Measurements from ENCODE around the gene PHF2.
"Not testable (repeated sequence)": the region's sequence is repeated elsewhere in the genome, so short reads cannot be mapped to it uniquely, and the experiment has no call there.

PHF2 gene

DNA sequence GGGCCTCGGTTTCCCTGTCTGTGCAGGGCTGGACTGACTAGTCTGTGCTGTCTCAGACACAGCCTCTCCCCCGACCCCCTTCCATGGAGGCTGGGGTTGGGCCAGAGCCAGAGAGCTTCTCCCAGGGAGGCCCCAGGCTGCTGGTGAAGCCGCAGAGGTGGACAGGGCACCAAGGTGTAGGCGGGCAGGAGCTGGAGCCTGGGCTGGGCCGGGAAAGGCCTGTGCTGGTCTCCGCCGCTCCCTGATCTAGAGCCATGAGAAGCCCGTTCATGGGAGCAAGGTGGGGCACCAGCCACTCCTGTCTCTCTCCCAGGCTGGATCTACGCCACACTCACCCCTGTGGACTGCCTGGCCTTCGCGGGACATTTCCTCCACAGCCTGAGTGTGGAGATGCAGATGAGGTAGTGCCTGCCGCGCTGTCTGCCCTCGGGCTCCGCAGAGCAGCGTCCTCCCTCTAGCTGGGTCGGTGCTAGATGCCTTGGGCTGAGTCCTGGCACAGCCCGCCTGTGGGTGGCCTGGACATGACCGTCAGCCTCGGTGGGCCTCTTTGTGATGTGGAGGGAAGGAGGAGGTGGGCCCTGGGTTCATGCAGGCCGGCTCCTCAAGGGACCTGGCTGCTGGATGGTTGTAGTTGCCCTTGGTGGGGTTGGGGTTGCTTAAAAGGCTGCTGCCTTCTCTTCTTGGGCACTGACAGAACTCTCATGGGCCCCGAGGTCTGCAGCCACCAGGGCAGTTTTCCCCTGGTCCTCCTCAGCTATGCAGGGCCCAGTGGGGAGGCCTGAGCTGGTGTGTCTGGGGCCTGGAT is 79.4 kb downstream of the PHF2 start:
- DNase-seq: no peak

GRCh38 chr9:93656426-93657239 is 80.2 kb downstream of the PHF2 start:
- DNase-seq: no peak

DNA sequence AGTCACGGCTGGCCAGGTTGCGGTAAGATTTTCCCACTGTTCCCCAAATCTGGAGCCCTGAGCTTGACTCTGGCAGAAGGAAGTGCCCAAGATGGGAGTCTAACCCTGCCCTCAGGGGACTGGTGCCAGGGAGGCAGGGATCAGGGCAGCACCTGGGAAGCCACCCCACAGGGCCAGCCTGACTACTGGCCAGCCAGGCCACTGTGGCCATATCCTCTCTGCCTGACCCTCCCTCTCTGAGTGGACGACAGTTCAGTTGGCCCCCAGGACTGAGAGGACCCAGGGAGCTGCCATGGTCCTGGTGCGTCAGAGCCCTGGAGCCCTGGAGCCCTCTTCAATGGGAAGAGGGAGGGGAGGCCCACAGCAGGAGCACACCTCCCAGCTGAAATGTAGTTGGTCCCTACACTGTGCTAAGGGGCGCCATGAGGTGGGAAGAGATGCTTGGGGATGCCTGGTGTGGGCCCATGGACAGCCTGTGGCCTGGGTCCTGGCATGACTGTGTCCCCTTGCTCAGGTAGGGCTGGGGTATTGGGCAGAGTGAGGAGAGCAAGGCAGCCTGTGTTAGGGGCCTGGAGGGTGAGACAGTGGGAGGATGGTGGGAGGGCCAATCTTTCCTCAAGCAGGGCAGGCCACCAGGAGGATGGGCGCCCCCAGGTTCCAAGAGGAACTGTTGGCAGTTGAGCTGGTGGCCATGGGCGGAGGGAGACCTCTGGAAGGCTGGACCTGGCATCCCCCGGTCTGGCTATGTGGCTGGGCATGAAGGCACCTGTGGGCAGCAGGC is 81.1 kb downstream of the PHF2 start:
- DNase-seq: no peak

- DNase-seq: no peak
Observed at GRCh38 chr9:93658184-93658925, 82.0 kb downstream of the PHF2 start.

- no peak for DNase-seq
Observed at GRCh38 chr9:93659044-93659836, 82.9 kb downstream of the PHF2 start.

- no peak for DNase-seq
Observed at GRCh38 chr9:93659837-93660177, 83.4 kb downstream of the PHF2 start.

GRCh38 chr9:93660352-93661046 is 84.1 kb downstream of the PHF2 start:
- no peak for DNase-seq

DNA sequence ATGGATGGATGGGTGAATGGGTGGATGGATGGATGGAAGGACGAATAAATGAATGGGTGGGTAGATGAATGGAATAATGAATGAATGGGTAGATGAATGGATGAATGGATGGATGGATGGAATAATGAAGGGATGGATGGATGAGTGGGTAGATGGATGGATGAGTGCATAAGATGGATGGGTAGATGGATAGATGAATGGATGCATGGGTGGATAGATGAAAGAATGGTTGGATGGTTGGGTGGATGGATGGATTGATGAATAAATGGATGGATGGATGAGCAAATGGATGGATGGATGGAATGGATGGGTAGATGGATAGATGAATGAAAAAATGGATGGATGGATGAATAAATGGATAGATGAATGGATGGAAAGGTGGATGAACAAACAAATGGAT is 85.2 kb downstream of the PHF2 start:
- DNase-seq: no peak

GRCh38 chr9:93662016-93662638 is 85.7 kb downstream of the PHF2 start:
- DNase-seq: no peak

GRCh38 chr9:93662952-93663572 is 86.7 kb downstream of the PHF2 start:
- no peak for DNase-seq

DNA sequence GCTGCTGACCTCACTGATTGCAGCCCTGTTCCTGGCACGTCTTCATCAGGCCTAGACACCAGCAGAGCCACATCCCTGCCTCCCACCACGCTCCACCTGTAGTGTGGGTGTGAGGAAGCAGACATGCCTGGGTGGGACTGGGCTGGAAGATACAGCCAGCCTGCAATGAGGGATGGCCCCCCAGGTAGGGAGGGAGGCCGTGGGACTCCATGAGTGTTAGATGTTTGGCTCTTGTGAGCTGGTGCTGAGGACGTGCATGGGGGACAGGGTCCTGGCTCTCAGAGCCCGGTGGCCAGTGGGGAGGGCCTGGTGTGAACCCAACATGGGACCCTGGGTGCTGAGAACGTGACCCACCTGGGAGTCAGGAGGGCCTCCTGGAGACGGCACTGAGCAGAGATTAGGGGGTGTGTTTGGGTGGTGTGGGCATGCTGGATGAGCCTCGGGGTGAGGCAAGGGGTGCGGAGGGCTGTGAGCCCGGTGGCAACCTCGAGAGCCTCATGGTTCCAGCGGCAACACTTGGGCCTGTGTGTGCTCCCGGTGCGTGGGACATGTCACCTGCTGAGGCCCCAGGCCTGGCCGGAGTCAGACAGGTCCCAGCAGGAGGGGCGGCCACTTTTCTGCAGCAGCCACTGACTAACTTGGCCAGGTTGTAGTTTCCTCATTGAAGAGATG is 87.6 kb downstream of the PHF2 start:
- DNase-seq: no peak

DNA sequence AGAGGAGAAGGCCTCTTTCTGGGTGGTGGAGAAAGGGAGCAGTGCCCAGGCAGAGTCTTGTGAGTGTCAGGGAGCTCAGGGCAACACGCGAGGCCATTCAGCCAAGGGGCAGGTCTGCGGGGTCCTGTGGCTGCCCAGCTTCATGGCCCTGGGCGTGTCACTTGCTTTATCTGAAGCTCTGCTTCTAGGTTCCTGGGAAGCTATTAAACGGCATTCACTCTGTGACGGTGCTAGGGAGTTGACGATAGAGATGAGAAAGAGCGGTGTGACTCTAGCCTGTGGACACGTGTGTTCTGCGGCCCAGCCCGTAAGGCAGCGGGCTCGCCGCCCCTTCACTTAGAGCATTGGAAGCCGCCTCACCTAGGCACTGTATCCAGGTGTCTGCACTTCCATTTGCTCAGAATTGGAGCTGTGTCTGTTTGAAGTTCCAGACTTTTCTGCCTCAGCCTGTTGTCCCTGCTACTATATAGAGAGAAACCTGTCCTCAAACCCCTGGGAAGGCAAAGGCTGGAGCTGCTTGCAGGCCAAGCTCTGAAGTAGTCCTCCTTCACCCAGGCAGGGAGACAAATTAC is 88.3 kb downstream of the PHF2 start:
- no peak for DNase-seq

DNA sequence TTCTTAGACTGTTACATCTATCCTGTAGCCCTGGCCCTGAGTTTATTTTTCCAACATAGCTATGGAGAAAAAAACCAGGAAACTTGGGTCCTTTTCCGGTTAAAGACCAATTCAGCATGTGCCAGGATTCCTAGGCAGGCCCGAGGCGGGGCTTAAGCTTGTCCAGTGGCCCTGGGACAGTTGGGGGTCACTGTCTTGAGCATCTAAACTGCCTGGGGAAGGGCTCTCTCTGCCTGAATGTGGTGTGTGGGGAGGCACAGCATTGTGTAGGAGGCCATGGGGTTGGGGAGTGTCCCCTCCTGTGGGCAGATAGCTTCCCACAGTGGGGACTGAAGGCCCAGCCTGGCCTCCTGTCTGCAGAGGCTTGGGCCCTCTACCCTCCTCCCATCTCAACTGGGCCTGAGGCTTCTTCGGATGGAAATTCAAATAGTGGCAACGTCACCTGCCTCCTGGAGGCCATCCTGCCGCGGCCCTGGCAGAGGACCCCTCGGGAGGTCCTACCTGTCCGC is 88.8 kb downstream of the PHF2 start:
- DNase-seq: no peak

GRCh38 chr9:93665637-93666438 is 89.5 kb downstream of the PHF2 start:
- DNase-seq: no peak

DNA sequence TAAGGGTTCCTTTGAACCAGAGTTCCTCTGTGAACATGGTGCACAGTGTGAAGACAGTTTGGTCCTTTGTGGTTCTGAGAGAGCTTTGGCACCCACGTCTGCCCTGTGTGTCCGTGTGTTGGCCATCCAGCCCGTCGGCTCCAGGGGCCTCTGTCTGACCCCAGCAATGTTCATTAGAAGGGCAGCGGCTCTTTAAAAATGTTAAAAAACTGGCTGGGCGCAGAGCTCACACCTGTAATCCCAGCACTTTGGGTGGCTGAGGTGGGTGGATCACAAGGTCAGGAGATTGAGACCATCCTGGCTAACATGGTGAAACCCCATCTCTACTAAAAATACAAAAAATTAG is 90.0 kb downstream of the PHF2 start:
- not testable (repeated sequence) for DNase-seq

- DNase-seq: no peak
Observed at GRCh38 chr9:93667006-93667405, 90.6 kb downstream of the PHF2 start.

GRCh38 chr9:93667627-93668026 is 91.2 kb downstream of the PHF2 start:
- DNase-seq: no peak

DNA sequence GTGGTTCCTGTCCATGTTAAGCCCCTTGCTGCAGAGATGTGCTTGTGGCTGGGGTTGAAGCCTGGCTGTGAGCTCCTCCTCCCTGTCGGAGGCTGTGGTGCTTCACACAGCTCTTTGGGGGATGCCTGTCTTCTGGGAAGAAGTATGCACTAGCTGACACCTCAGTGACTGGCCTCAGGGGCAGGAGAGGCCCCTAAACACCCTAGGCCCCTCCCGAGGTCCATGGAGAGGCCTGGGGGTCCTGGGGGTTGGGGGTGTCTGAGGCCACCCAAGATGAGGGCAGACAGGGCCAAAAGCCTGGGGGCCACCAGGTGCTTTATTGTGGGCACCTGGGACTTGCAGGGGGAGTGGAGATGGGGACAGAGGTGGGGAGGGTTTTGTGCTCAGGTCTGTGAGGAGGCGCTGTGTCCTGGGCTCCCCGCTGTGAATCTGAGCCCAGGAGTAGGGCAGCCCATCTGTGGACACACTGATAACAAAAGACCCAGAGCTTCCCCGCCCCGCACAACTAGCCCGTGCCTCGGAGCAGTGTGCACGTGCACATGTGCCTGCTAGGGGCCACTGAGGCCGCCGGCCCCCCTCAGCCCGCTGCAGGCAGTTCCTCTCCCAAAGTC is 92.0 kb downstream of the PHF2 start:
- no peak for DNase-seq

All from EL (cell line).